GM21381 (cell line): ENCODE measurements around the gene RFTN2.
"Not testable (repeated sequence)": the region's sequence is repeated elsewhere in the genome, so short reads cannot be mapped to it uniquely, and the experiment has no call there.

ENCODE experiments used
- ATAC-seq: cut with Tn5 transposase; IDR thresholded peaks from one replicate; pipeline ENCODE4 v1.9.1; 2021; ENCODE audit warnings: mild to moderate bottlenecking, moderate library complexity; ENCODE audit not compliant: unreplicated experiment

The RFTN2 gene

GRCh38 chr2:197674591-197674990 is 796 bp downstream of the RFTN2 start:
- ATAC-seq = no peak

GRCh38 chr2:197674060-197674459 is 1.3 kb downstream of the RFTN2 start:
- ATAC-seq = no peak

- ATAC-seq = no peak
Measured at GRCh38 chr2:197673606-197674005, 1.8 kb downstream of the RFTN2 start.

- no peak for ATAC-seq
Measured at GRCh38 chr2:197673106-197673505, 2.3 kb downstream of the RFTN2 start.

GRCh38 chr2:197672371-197672893 is 3.0 kb downstream of the RFTN2 start:
- ATAC-seq = no peak

- ATAC-seq = no peak
Measured at GRCh38 chr2:197669077-197669476, 6.3 kb downstream of the RFTN2 start.

- no peak for ATAC-seq
Measured at GRCh38 chr2:197668296-197668695, 7.1 kb downstream of the RFTN2 start.

- no peak for ATAC-seq
Measured at GRCh38 chr2:197666277-197666676, 9.1 kb downstream of the RFTN2 start.

GRCh38 chr2:197661626-197662025 is 13.8 kb downstream of the RFTN2 start:
- ATAC-seq = no peak

- no peak for ATAC-seq
Measured at GRCh38 chr2:197657562-197657961, 17.8 kb downstream of the RFTN2 start.

GRCh38 chr2:197647961-197648690 is 27.3 kb downstream of the RFTN2 start:
- ATAC-seq = no peak

GRCh38 chr2:197641666-197642065 is 33.7 kb downstream of the RFTN2 start:
- ATAC-seq = no peak

- not testable (repeated sequence) for ATAC-seq
Measured at GRCh38 chr2:197640571-197641122, 34.7 kb downstream of the RFTN2 start.

- no peak for ATAC-seq
Measured at GRCh38 chr2:197633109-197633657, 42.2 kb downstream of the RFTN2 start.

GRCh38 chr2:197628043-197628500 is 47.3 kb downstream of the RFTN2 start:
- ATAC-seq = peak; percentile 57

GRCh38 chr2:197626965-197627625 is 48.3 kb downstream of the RFTN2 start:
- no peak for ATAC-seq

GRCh38 chr2:197620133-197620532 is 55.3 kb downstream of the RFTN2 start:
- ATAC-seq = no peak

GRCh38 chr2:197615016-197615652 is 60.3 kb downstream of the RFTN2 start:
- no peak for ATAC-seq

- ATAC-seq = no peak
Measured at GRCh38 chr2:197614532-197614931, 60.9 kb downstream of the RFTN2 start.

- no peak for ATAC-seq
Measured at GRCh38 chr2:197613509-197613987, 61.8 kb downstream of the RFTN2 start.

- peak; percentile 82 for ATAC-seq
Measured at GRCh38 chr2:197606180-197606579, 69.2 kb downstream of the RFTN2 start.
